Gastrocnemius medialis (tissue), 4 donors: ENCODE data around the gene CGRRF1. TPM values are rescaled to one million over a fixed set of nuclear protein-coding genes. Genes with fewer than 3 reads are reported as not detected.
A peak's percentile ranks its signal among the peaks of the same experiment; 100 is the strongest.

Experiments used
- ATAC-seq, 2 donors: fragments of 150-250 bp; one replicate each; pipeline ENCODE4 v1.9.1; 2016
- DNase-seq, 2 donors: peaks; one replicate each; pipeline ENCODE4 v3.0.0-alpha.2; 2019
- H3K27ac ChIP-seq, 4 donors: fragments of 200-600 bp; sonication (generic); 1 replicate in 1 of 4; 2 replicates in 3 of 4; pipeline ENCODE4 v1.5.1; 2016 to 2018; ENCODE audit warnings: mild to moderate bottlenecking in 2 of 4, moderate library complexity in 1 of 4
- H3K27me3 ChIP-seq, 3 donors: fragments of 200-600 bp; sonication (generic) in 2 of 3; 1 replicate in 1 of 3; 2 replicates in 2 of 3; pipeline versions ENCODE4 v1.5.1 to v1.6.0; 2016 to 2019; ENCODE audit warnings: mild to moderate bottlenecking in 1 of 3, moderate library complexity in 1 of 3
- H3K36me3 ChIP-seq, 2 donors: fragments of 200-600 bp; sonication (generic) in 1 of 2; one replicate each; pipeline ENCODE4 v1.5.1; 2017 to 2018
- H3K4me1 ChIP-seq, 2 donors: fragments of 200-600 bp; sonication (generic) in 1 of 2; one replicate each; pipeline ENCODE4 v1.5.1; 2016 to 2017; ENCODE audit warnings: mild to moderate bottlenecking in 2 of 2
- H3K4me3 ChIP-seq, 4 donors: fragments of 200-600 bp; sonication (generic) in 3 of 4; 1 replicate in 1 of 4; 2 replicates in 3 of 4; pipeline ENCODE4 v1.5.1; 2016 to 2019; ENCODE audit warnings: mild to moderate bottlenecking in 2 of 4
- H3K9me3 ChIP-seq, 3 donors: fragments of 200-600 bp; sonication (generic) in 2 of 3; 1 replicate in 1 of 3; 2 replicates in 2 of 3; pipeline ENCODE4 v1.5.1; 2016 to 2019
- POLR2A ChIP-seq, 2 donors: fragments of 450-650 bp; IDR thresholded peaks; one replicate each; pipeline ENCODE4 v1.6.1; 2017; ENCODE audit warnings: antibody characterized with exemption in 2 of 2, mild to moderate bottlenecking in 2 of 2, moderate library complexity in 2 of 2
- in situ Hi-C, 4 donors: fragments of 200-750 bp; cut with MboI; loops; one replicate each; pipeline versions ENCODE4 v1.15.0 to v1.8.0; 2017; ENCODE audit warnings: low sequenced_read_pairs in 4 of 4
- intact Hi-C: fragments of 100-400 bp; cut with DNase I; formaldehyde crosslinking; loops from one replicate; pipeline ENCODE4 v1.15.1; 2023; ENCODE audit warnings: low total_unique reads
- total RNA-seq, 4 donors: library from RNA; depleted of rRNA; stranded (reverse); fragments of >200 nt; gene quantifications; one replicate each; pipeline versions ENCODE4 v1.1.0 to v1.2.3, GENCODE V29; 2016
- TF ChIP-seq, protein P1 (sequence below), 5 experiments: fragments of 450-650 bp in 3 of 5; fragments of 200-600 bp in 2 of 5; sonication (generic) in 2 of 5; IDR thresholded peaks in 4 of 5; conservative IDR thresholded peaks in 1 of 5; 1 replicate in 4 of 5; 2 replicates in 1 of 5; pipeline ENCODE4 v1.5.1; 2016 to 2019; ENCODE audit warnings: antibody characterized with exemption in 5 of 5, mild to moderate bottlenecking in 3 of 5, moderate library complexity in 3 of 5

The CGRRF1 gene, protein sequence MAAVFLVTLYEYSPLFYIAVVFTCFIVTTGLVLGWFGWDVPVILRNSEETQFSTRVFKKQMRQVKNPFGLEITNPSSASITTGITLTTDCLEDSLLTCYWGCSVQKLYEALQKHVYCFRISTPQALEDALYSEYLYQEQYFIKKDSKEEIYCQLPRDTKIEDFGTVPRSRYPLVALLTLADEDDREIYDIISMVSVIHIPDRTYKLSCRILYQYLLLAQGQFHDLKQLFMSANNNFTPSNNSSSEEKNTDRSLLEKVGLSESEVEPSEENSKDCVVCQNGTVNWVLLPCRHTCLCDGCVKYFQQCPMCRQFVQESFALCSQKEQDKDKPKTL
- total RNA-seq, result 10 to 100 TPM; 13.7 to 27.0 (median 20.7) TPM

DNA sequence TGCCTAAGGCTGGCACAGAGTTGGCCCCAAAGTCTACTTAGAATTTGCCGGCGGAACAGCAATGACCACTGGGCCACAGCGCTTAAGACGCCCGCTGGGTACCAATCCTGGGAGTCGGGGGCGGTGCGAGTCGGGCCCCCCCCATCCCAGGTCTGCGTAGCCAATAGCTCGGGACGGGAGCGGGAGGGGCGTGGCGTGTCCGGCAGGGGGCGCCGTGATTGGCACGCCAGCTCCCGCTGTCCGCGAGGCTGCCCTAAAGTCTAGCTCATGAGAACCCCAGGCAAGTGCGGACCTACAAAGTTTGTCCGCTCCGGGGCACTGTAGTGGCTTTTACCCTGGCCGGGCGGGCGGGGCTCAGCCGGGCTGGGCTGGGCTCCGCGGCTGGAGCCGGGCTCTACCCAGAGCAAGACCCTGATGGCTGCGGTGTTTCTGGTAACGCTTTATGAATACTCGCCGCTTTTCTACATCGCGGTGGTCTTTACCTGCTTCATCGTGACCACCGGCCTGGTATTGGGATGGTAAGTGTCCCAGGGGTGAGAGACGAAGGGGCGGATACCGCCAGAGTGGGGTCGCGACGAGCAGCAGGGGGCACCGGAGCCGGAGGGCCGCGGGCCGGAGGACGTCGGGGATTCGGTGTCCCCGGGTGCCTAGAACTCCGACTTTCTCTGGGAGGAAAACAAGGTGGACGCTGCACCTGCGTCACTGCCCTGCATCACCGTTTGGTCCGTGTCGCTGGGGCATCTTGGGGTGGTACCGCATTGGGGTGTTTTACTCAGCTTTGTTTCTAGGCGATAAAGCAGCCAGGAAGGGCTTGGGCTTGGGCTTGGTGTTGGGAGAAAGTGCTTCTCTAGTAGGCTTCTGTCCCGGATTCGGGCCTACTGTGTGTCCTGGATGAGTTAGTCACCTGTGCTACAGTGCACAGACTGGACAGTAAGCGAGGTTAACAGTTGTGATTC, at the start of gene CGRRF1:
TSS of gene CGRRF1 (plus strand) at position 361 of the 956 bp plus-strand sequence. CDS start at position 415, 54 bp downstream.
- peak; percentile 97 to 100 for ATAC-seq
- intact Hi-C loops, result loop anchor here (1.0 to 5.0 kb wide), 3 partner anchors 21 to 69 kb away; partner anchors contain the start of gene CNIH1

DNA sequence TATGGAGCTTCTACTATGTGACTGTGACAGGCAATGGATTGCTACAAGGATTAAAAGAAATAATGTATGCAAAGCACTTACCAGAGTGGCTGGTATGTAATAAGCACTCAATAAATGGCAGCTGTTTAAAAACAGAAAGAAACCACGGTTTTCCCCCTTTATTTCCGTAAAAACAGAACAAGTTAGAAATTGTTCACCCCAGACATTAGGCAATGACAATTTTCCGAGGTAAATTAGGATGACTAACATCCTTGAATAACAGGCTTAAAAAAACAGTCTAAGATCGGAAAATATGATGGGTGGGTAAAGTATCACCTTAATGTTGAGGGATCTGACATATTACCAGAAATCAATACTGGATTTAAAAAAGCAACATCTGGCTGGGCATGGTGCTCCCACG, 47.7 kb upstream of the CGRRF1 start:
- Histone ChIP-seq H3K27ac (no peak overlapping the region), H3K36me3 (no peaks in the 10 kb centered on the region), H3K27me3 (no peaks in the 10 kb centered on the region), H3K4me3 (no peak overlapping the region), H3K9me3 (no peaks in the 10 kb centered on the region), H3K4me1 (no peaks in the 10 kb centered on the region)
- no peak for TF ChIP-seq POLR2A (IDR thresholded peaks at IDR 0.05)
- TF ChIP-seq, protein P1, sequence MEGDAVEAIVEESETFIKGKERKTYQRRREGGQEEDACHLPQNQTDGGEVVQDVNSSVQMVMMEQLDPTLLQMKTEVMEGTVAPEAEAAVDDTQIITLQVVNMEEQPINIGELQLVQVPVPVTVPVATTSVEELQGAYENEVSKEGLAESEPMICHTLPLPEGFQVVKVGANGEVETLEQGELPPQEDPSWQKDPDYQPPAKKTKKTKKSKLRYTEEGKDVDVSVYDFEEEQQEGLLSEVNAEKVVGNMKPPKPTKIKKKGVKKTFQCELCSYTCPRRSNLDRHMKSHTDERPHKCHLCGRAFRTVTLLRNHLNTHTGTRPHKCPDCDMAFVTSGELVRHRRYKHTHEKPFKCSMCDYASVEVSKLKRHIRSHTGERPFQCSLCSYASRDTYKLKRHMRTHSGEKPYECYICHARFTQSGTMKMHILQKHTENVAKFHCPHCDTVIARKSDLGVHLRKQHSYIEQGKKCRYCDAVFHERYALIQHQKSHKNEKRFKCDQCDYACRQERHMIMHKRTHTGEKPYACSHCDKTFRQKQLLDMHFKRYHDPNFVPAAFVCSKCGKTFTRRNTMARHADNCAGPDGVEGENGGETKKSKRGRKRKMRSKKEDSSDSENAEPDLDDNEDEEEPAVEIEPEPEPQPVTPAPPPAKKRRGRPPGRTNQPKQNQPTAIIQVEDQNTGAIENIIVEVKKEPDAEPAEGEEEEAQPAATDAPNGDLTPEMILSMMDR (IDR thresholded peaks at IDR 0.05 in 4 of 5, conservative IDR thresholded peaks at IDR 0.05 in 1 of 5), result no peak
- in situ Hi-C loops, result no loop called here
- no peak for DNase-seq
- ATAC-seq, result no peak
- intact Hi-C loops, result no loop called here

More for the DNA sequence above, at the start of gene CGRRF1:
- H3K27ac ChIP-seq, result peak within 1 kb of the TSS; percentile 91 to 93 (median 92)
- in situ Hi-C loops, result no loop called here
- H3K36me3 ChIP-seq, result no peaks in the 10 kb centered on the region
- no peaks in the 10 kb centered on the region for H3K9me3 ChIP-seq
- no peaks in the 10 kb centered on the region for H3K27me3 ChIP-seq
- TF ChIP-seq POLR2A (IDR thresholded peaks at IDR 0.05), result peak; percentile 66 to 74
- TF ChIP-seq, protein P1 (IDR thresholded peaks at IDR 0.05 in 4 of 5, conservative IDR thresholded peaks at IDR 0.05 in 1 of 5), result peak; percentile 24 to 90 (median 88)
- DNase-seq, result peak; percentile 97 to 98
- H3K4me3 ChIP-seq, result peak within 1 kb of the TSS; percentile 96 to 100 (median 99)
- peaks cover 30 to 33% of the 10 kb centered on the region in 2 donors for H3K4me1 ChIP-seq

DNA sequence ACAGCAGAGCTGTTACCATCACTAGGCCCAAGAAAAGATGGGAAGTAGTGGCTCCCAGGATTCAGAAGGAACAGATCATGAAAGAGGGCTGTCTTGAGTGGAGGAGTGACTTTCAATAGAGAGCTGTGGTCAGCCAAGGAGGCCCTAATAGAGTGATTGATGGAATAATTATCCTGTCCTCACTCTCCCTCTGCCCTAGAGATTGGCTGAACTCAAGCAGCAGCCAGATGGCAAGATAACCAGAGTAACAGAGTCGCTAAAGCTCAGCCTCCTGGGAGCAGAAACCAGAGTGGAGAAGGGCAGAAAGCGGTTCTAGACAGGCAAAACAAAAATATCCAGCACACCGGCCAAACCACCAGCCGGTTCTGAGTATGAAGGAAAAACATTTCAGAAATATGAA, 44.1 kb upstream of the CGRRF1 start:
- Histone ChIP-seq H3K36me3 (no peaks in the 10 kb centered on the region), H3K9me3 (no peaks in the 10 kb centered on the region), H3K27me3 (no peaks in the 10 kb centered on the region), H3K4me1 (no peaks in the 10 kb centered on the region), H3K4me3 (no peak overlapping the region), H3K27ac (no peak overlapping the region)
- TF ChIP-seq, protein P1 (IDR thresholded peaks at IDR 0.05 in 4 of 5, conservative IDR thresholded peaks at IDR 0.05 in 1 of 5), result no peak
- TF ChIP-seq POLR2A (IDR thresholded peaks at IDR 0.05), result no peak
- intact Hi-C loops, result loop anchor here (5.0 kb wide), 1 partner anchor 238 kb away; no protein-coding TSS in a partner anchor
- in situ Hi-C loops, result no loop called here
- no peak for DNase-seq
- ATAC-seq, result no peak

DNA sequence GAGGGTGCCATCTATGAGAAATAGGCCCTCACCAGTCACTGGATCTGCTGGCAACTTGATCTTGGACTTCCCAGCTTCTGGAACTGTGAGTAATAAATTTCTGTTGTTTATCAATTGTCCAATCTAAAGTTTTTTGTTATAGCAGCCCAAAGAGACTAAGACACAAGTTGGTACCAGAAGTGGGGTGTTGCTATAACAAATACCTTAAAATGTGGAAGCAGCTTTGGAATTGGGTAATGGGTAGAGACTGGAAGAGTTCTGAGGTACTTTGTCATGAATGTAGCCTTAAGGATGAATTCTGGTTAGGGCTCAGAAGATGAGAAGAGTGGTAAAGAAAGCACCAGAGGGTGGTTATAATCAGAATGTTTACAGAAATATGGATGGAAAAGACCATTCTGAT, 42.4 kb upstream of the CGRRF1 start:
- intact Hi-C loops (loop anchor here (5.0 kb wide), 1 partner anchor 240 kb away; no protein-coding TSS in a partner anchor), in situ Hi-C loops (no loop called here)
- Histone ChIP-seq H3K9me3 (no peaks in the 10 kb centered on the region), H3K4me3 (no peak overlapping the region), H3K4me1 (no peaks in the 10 kb centered on the region), H3K27ac (no peak overlapping the region), H3K27me3 (no peaks in the 10 kb centered on the region), H3K36me3 (no peaks in the 10 kb centered on the region)
- no peak for DNase-seq
- ATAC-seq, result no peak
- TF ChIP-seq, protein P1 (IDR thresholded peaks at IDR 0.05 in 4 of 5, conservative IDR thresholded peaks at IDR 0.05 in 1 of 5), result no peak
- TF ChIP-seq POLR2A (IDR thresholded peaks at IDR 0.05), result no peak
